D721Med (cell line): ENCODE results near the gene PRKCA.

Source experiments
- DNase-seq: peaks from one replicate; pipeline ENCODE4 v3.0.0; 2011; ENCODE audit warnings: low spot score; ENCODE audit not compliant: insufficient read length
- FAIRE-seq: peaks from 2 replicates; lab custom pipeline; 2011; peaks lifted over from hg19 to GRCh38; lab: Jason Lieb, UNC
- CTCF ChIP-seq: IDR thresholded peaks from 2 replicates; pipeline ENCODE4 v1.5.1; 2012; ENCODE audit warnings: mild to moderate bottlenecking, control low read depth; ENCODE audit not compliant: insufficient read depth; ENCODE audit errors: missing control alignments

The PRKCA gene

GRCh38 chr17:66495035-66495434 lies 192.6 kb downstream of the PRKCA start:
- DNase-seq (no peak), FAIRE-seq (no peak)
- TF ChIP-seq CTCF, result no peak

GRCh38 chr17:66496306-66496705 lies 193.9 kb downstream of the PRKCA start:
- FAIRE-seq (no peak), DNase-seq (no peak)
- no peak for TF ChIP-seq CTCF

- DNase-seq (no peak), FAIRE-seq (no peak)
- TF ChIP-seq CTCF, result no peak
Observed at GRCh38 chr17:66498580-66498979, 196.2 kb downstream of the PRKCA start.

GRCh38 chr17:66506641-66507040 lies 204.2 kb downstream of the PRKCA start:
- no peak for TF ChIP-seq CTCF
- DNase-seq, result no peak
- no peak for FAIRE-seq

GRCh38 chr17:66507103-66507923 lies 204.9 kb downstream of the PRKCA start:
- no peak for DNase-seq
- TF ChIP-seq CTCF, result no peak
- FAIRE-seq, result no peak

- no peak for DNase-seq
- TF ChIP-seq CTCF, result no peak
- no peak for FAIRE-seq
Observed at GRCh38 chr17:66507982-66508760, 205.8 kb downstream of the PRKCA start.
